K562 (cell line): Measurements from ENCODE around the gene TSPAN3. TPM values are rescaled to one million over a fixed set of nuclear protein-coding genes. Genes with fewer than 3 reads are reported as not detected.

ENCODE experiments used
- ATAC-seq: fragments of 200-7000 bp; cut with Tn5 transposase; 3 replicates; pipeline ENCODE4 v1.9.1; 2020; ENCODE audit warnings: moderate library complexity
- BruUV-seq: library from RNA; stranded (reverse); fragments of 400-500 nt; replicated peaks from 2 replicates; lab custom pipeline; 2021; lab: Mats Ljungman, UMichigan
- CTCF ChIA-PET: fragments of 300-600 bp; formaldehyde crosslinking; extraction: SDS; loops from one replicate; lab custom pipeline; 2021; ENCODE audit warnings: low intra/inter-chr PET ratio; lab: Yijun Ruan, JAX
- POLR2A ChIA-PET: fragments of 300-600, 350-650 bp; sonication (Branson Sonifier 250); formaldehyde crosslinking; extraction: SDS; loops from one replicate; lab custom pipeline; 2021; ENCODE audit warnings: antibody characterized with exemption, inconsistent platforms; lab: Yijun Ruan, JAX
- DNase-seq, 4 experiments: peaks; one replicate each; pipeline versions ENCODE4 v3.0.0 to v3.0.0-alpha.2; 2011 to 2018; ENCODE audit warnings: low spot score in 3 of 4, mixed read lengths in 3 of 4; ENCODE audit errors: extremely low read depth in 1 of 4
- FAIRE-seq: peaks from 2 replicates; lab custom pipeline; 2011; peaks lifted over from hg19 to GRCh38; lab: Jason Lieb, UNC
- H2AFZ ChIP-seq: 2 replicates; pipeline ENCODE4 v1.6.0; 2011; ENCODE audit warnings: low read depth, low read length, control low read depth, inconsistent platforms
- H3K27ac ChIP-seq: fragments of 200-600 bp; 3 replicates; pipeline ENCODE4 v1.8.0; 2011; ENCODE audit warnings: low read depth, mild to moderate bottlenecking, control low read depth, inconsistent platforms, low read length, moderate library complexity, mixed read lengths; ENCODE audit errors: extremely low read depth
- H3K27me3 ChIP-seq, 2 experiments: fragments of 300-600 bp in 1 of 2; 2 replicates in 1 of 2; 3 replicates in 1 of 2; pipeline versions ENCODE4 v1.6.0 to v1.8.0; 2011; ENCODE audit warnings: inconsistent platforms in 2 of 2, low read length in 2 of 2, mild to moderate bottlenecking in 1 of 2, mixed read lengths in 1 of 2, moderate library complexity in 1 of 2; ENCODE audit not compliant: control insufficient read depth in 2 of 2, insufficient read depth in 2 of 2
- H3K36me3 ChIP-seq: fragments of 300-600 bp; 3 replicates; pipeline ENCODE4 v1.8.0; 2011; ENCODE audit warnings: mild to moderate bottlenecking, low read length, inconsistent platforms; ENCODE audit not compliant: control insufficient read depth, insufficient read depth
- H3K4me1 ChIP-seq, 2 experiments: fragments of 200-600 bp in 1 of 2; replicated peaks in 1 of 2; 2 replicates in 1 of 2; 3 replicates in 1 of 2; pipeline versions ENCODE4 v1.5.1 to v1.8.0; 2011; ENCODE audit warnings: inconsistent platforms in 2 of 2, low read length in 2 of 2, mild to moderate bottlenecking in 1 of 2, mixed read lengths in 1 of 2, moderate library complexity in 1 of 2; ENCODE audit not compliant: control insufficient read depth in 2 of 2, insufficient read depth in 2 of 2
- H3K4me2 ChIP-seq: 2 replicates; pipeline ENCODE4 v1.6.1; 2011; ENCODE audit warnings: low read length, control low read depth, inconsistent platforms, mixed read lengths; ENCODE audit not compliant: insufficient read depth
- H3K4me3 ChIP-seq: fragments of 200-600 bp; sonication (generic), shearing (Covaris generic); 2 replicates; pipeline ENCODE4 v1.5.1; 2016; ENCODE audit warnings: control low read depth, inconsistent platforms
- H3K79me2 ChIP-seq: fragments of 200-600 bp; 3 replicates; pipeline ENCODE4 v1.8.0; 2011; ENCODE audit warnings: low read length, inconsistent platforms; ENCODE audit not compliant: control insufficient read depth, insufficient read depth
- H3K9ac ChIP-seq, 2 experiments: 2 replicates each; pipeline versions ENCODE4 v1.6.0 to v1.6.1; 2011; ENCODE audit warnings: low read depth in 2 of 2, low read length in 2 of 2, control low read depth in 1 of 2, inconsistent platforms in 1 of 2, mild to moderate bottlenecking in 1 of 2, mixed read lengths in 1 of 2; ENCODE audit not compliant: insufficient read depth in 1 of 2
- H3K9me1 ChIP-seq: one replicate; pipeline ENCODE4 v1.6.0; 2011; ENCODE audit warnings: inconsistent platforms, mild to moderate bottlenecking, low read length, moderate library complexity; ENCODE audit not compliant: control insufficient read depth, insufficient read depth
- H3K9me3 ChIP-seq: replicated peaks from 2 replicates; pipeline ENCODE4 v1.5.1; 2011; ENCODE audit warnings: low read depth, low read length, inconsistent platforms; ENCODE audit not compliant: control insufficient read depth, insufficient read depth
- H4K20me1 ChIP-seq: replicated peaks from 2 replicates; pipeline ENCODE4 v1.6.1; 2011; ENCODE audit warnings: low read length, inconsistent platforms, mixed read lengths; ENCODE audit not compliant: control insufficient read depth, insufficient read depth
- KDM4B ChIP-seq, 2 experiments: fragments of 450-650 bp in 1 of 2; sonication (generic) in 1 of 2; IDR thresholded peaks; 2 replicates each; pipeline ENCODE4 v1.6.1; 2016 to 2017; ENCODE audit warnings: borderline replicate concordance in 2 of 2, antibody characterized with exemption in 1 of 2, low read depth in 1 of 2, mild to moderate bottlenecking in 1 of 2
- MCM2 ChIP-seq: fragments of 450-650 bp; IDR thresholded peaks from 2 replicates; pipeline ENCODE4 v1.6.1; 2017; ENCODE audit warnings: low read depth, mild to moderate bottlenecking
- NCOA2 ChIP-seq, 2 experiments: fragments of 450-650 bp; IDR thresholded peaks; 2 replicates each; pipeline ENCODE4 v1.6.1; 2018; ENCODE audit warnings: mild to moderate bottlenecking in 2 of 2, moderate library complexity in 1 of 2; ENCODE audit not compliant: partially characterized antibody in 2 of 2
- PHB ChIP-seq: fragments of 250-450 bp; sonication (Bioruptor Pico); IDR thresholded peaks from 2 replicates; pipeline ENCODE4 v1.5.0; 2021
- SNRNP70 ChIP-seq: fragments of 200-400 bp; formaldehyde crosslinking; optimal IDR thresholded peaks from 2 replicates; pipeline ENCODE3; 2017; ENCODE audit warnings: low read depth, low read length
- WGBS: fragments of 100-300 bp; shearing (Covaris generic); methylation state at CpG from one replicate; pipeline ENCODE4 v1.1.6; 2016; ENCODE audit warnings: low coverage, mixed read lengths; ENCODE audit not compliant: insufficient coverage; ENCODE audit errors: missing lambda C conversion rate; 5-methylcytosine and 5-hydroxymethylcytosine counted together
- in situ Hi-C: fragments of 300-500 bp; cut with MboI; formaldehyde crosslinking; loops from 4 replicates; pipeline ENCODE4 v1.15.0; 2018; ENCODE audit warnings: inconsistent platforms, mixed read lengths
- intact Hi-C: fragments of 100-400 bp; cut with micrococcal nuclease; formaldehyde crosslinking; loops from 2 replicates; pipeline ENCODE4 v1.14.2; 2022
- polyA plus RNA-seq, 8 experiments: library from polyadenylated mRNA; depleted of rRNA in 4 of 8; stranded (reverse) in 5 of 8; unstranded in 3 of 8; fragments of >200 nt; fragmentation: Nextera tagmentation in 2 of 8; fragmentation: Illumina TruSeq in 1 of 8; extraction: Ambion mirVana in 2 of 8; extraction: Trizol in 1 of 8; gene quantifications; 2 replicates each; pipeline versions ENCODE4 v1.2.1 to v1.2.3, GENCODE V29; 2011 to 2014; ENCODE audit warnings: inconsistent platforms in 1 of 8, missing spikeins in 1 of 8
- total RNA-seq, 7 experiments: library from RNA; depleted of rRNA in 6 of 7; stranded (reverse); fragments of >200 nt in 6 of 7; fragmentation: Illumina TruSeq in 2 of 7; extraction: Trizol in 2 of 7; gene quantifications; 2 replicates each; pipeline versions ENCODE4 v1.2.1 to v1.2.3, GENCODE V29; 2011 to 2021; ENCODE audit warnings: low replicate concordance in 1 of 7

TSPAN3 gene
- total and polyA plus RNA-seq, 9 of the 15 experiments (the other 6 are each of a cell fraction or from before 2014, with no cell fraction given) = 14.3 to 144 (median 71.1) TPM

DNA sequence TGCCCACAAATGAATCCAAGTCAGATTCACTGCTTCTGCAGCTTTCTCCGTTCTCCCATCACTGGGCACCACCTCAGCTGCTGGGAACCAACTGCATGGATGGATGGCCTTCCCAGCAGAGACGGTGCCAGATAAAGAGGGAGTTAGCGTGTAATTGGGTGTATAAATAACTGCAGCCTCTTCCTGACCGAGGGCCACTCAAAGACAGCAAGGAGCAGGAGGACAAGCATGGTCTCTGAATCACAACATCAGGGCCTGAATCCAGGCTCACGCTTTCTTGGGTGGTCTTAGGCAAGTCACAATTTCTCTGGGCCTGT is 31.7 kb downstream of the TSPAN3 start:
- WGBS = no CpG with 5 or more reads among the region's 5 CpGs
- no TSS peak for BruUV-seq
- Histone ChIP-seq H3K9me3 (no peaks in the 10 kb centered on the region), H3K79me2 (no peaks in the 10 kb centered on the region), H3K27ac (no peak overlapping the region), H3K9me1 (peaks cover 4% of the 10 kb centered on the region), H3K9ac (no peak overlapping the region), H2AFZ (no peak overlapping the region), H3K4me3 (no peak overlapping the region), H3K36me3 (peaks cover 15% of the 10 kb centered on the region; the same call in 1 of the 3 replicates), H3K27me3 (no peaks in the 10 kb centered on the region), H3K4me2 (no peak overlapping the region), H4K20me1 (no peaks in the 10 kb centered on the region), H3K4me1 (peaks cover 0 to 8% of the 10 kb centered on the region in 2 experiments; a peak in 1 of 5 replicates)
- no peak for TF ChIP-seq SNRNP70
- TF ChIP-seq KDM4B (IDR thresholded peaks at IDR 0.05; ENCODE audit: borderline replicate concordance in 2 of 2, low read depth in 1 of 2) = no peak
- no peak for TF ChIP-seq MCM2
- TF ChIP-seq PHB (CRISPR knock-in tag) = no peak
- no peak for TF ChIP-seq NCOA2 (IDR thresholded peaks at IDR 0.05; ENCODE audit: partially characterized antibody in 2 of 2)
- ChIA-PET CTCF (no interaction called here), POLR2A (no interaction called here)
- DNase-seq (no peak), FAIRE-seq (no peak), ATAC-seq (no peak)
- in situ Hi-C loops (no loop called here), intact Hi-C loops (no loop called here)
